DOHH2 (cell line): ENCODE data around the gene XK.

Experiments
- H3F3A ChIP-seq: fragments of 200-600 bp; sonication (generic), shearing (Covaris generic); 2 replicates; pipeline ENCODE4 v1.6.0; 2016; ENCODE audit warnings: antibody characterized with exemption, mild to moderate bottlenecking; ENCODE audit not compliant: control insufficient read depth, insufficient read depth
- H3K27ac ChIP-seq: fragments of 200-600 bp; sonication (generic); 2 replicates; pipeline ENCODE4 v1.5.1; 2014; ENCODE audit warnings: low read depth, mild to moderate bottlenecking, low read length, moderate library complexity
- H3K27me3 ChIP-seq: fragments of 200-600 bp; sonication (generic); 2 replicates; pipeline ENCODE4 v1.6.1; 2014; ENCODE audit warnings: mild to moderate bottlenecking, low read length, mixed read lengths; ENCODE audit not compliant: control insufficient read depth
- H3K36me3 ChIP-seq: fragments of 200-600 bp; sonication (generic); 2 replicates; pipeline ENCODE4 v1.6.1; 2014; ENCODE audit warnings: mild to moderate bottlenecking, low read length, moderate library complexity, mixed read lengths; ENCODE audit not compliant: control insufficient read depth
- H3K4me1 ChIP-seq: fragments of 200-600 bp; sonication (generic); 2 replicates; pipeline ENCODE4 v1.6.1; 2014; ENCODE audit warnings: mild to moderate bottlenecking, low read length, mixed read lengths; ENCODE audit not compliant: control insufficient read depth
- H3K4me2 ChIP-seq: fragments of 200-600 bp; sonication (generic); 2 replicates; pipeline ENCODE4 v1.6.0; 2014; ENCODE audit warnings: mild to moderate bottlenecking, low read length, moderate library complexity
- H3K4me3 ChIP-seq: fragments of 200-600 bp; sonication (generic); 2 replicates; pipeline ENCODE4 v1.5.1; 2014; ENCODE audit warnings: mild to moderate bottlenecking, low read length, mixed read lengths
- H3K79me2 ChIP-seq: fragments of 200-600 bp; sonication (generic); 2 replicates; pipeline ENCODE4 v1.6.1; 2014; ENCODE audit warnings: mild to moderate bottlenecking, low read length, mixed read lengths; ENCODE audit not compliant: control insufficient read depth
- H3K9me2 ChIP-seq: fragments of 200-600 bp; sonication (generic); replicated peaks from 2 replicates; pipeline ENCODE4 v1.6.1; 2014; ENCODE audit warnings: mild to moderate bottlenecking, low read length, mixed read lengths; ENCODE audit not compliant: control insufficient read depth
- H3K9me3 ChIP-seq: fragments of 200-600 bp; sonication (generic); 2 replicates; pipeline ENCODE4 v1.6.1; 2014; ENCODE audit warnings: antibody characterized with exemption, low read length, mixed read lengths; ENCODE audit not compliant: control insufficient read depth, insufficient read depth
- H4K20me1 ChIP-seq: fragments of 200-600 bp; sonication (generic); 2 replicates; pipeline ENCODE4 v1.6.0; 2014; ENCODE audit warnings: low read depth, mild to moderate bottlenecking, antibody characterized with exemption, low read length, moderate library complexity; ENCODE audit not compliant: control insufficient read depth, insufficient read depth
- CTCF ChIP-seq: fragments of 200-600 bp; sonication (generic); IDR thresholded peaks from one replicate; pipeline ENCODE4 v1.5.1; 2014; ENCODE audit warnings: antibody characterized with exemption, mild to moderate bottlenecking, low read depth, low read length; ENCODE audit not compliant: poor library complexity, severe bottlenecking
- EZH2phosphoT487 ChIP-seq: fragments of 200-600 bp; sonication (generic); IDR thresholded peaks from 2 replicates; pipeline ENCODE4 v1.6.1; 2017; ENCODE audit warnings: borderline replicate concordance, mild to moderate bottlenecking, antibody characterized with exemption, low read length, moderate library complexity, mixed read lengths

Gene XK

GRCh38 chrX:37666516-37666915 lies 19.1 kb upstream of the XK start:
- no peaks in the 10 kb centered on the region for H3F3A ChIP-seq
- H3K36me3 ChIP-seq = no peaks in the 10 kb centered on the region
- H3K27me3 ChIP-seq = no peaks in the 10 kb centered on the region
- H3K4me1 ChIP-seq = no peaks in the 10 kb centered on the region
- TF ChIP-seq CTCF = no peak
- no peak for TF ChIP-seq EZH2phosphoT487
- no peak overlapping the region for H3K4me2 ChIP-seq
- no peaks in the 10 kb centered on the region for H3K9me3 ChIP-seq
- no peak overlapping the region for H3K4me3 ChIP-seq
- H4K20me1 ChIP-seq = no peaks in the 10 kb centered on the region
- H3K27ac ChIP-seq = no peak overlapping the region
- no peaks in the 10 kb centered on the region for H3K9me2 ChIP-seq
- no peaks in the 10 kb centered on the region for H3K79me2 ChIP-seq

GRCh38 chrX:37667141-37667540 lies 18.4 kb upstream of the XK start:
- Histone ChIP-seq H3K9me3 (no peaks in the 10 kb centered on the region), H3F3A (no peaks in the 10 kb centered on the region), H3K27me3 (no peaks in the 10 kb centered on the region), H3K4me3 (no peak overlapping the region), H4K20me1 (no peaks in the 10 kb centered on the region), H3K4me1 (no peaks in the 10 kb centered on the region), H3K79me2 (no peaks in the 10 kb centered on the region), H3K27ac (no peak overlapping the region), H3K4me2 (no peak overlapping the region), H3K36me3 (no peaks in the 10 kb centered on the region), H3K9me2 (no peaks in the 10 kb centered on the region)
- TF ChIP-seq EZH2phosphoT487 (no peak), CTCF (no peak)

- H3F3A ChIP-seq = no peaks in the 10 kb centered on the region
- H4K20me1 ChIP-seq = no peaks in the 10 kb centered on the region
- no peaks in the 10 kb centered on the region for H3K4me1 ChIP-seq
- H3K27ac ChIP-seq = no peak overlapping the region
- H3K9me3 ChIP-seq = no peaks in the 10 kb centered on the region
- H3K79me2 ChIP-seq = no peaks in the 10 kb centered on the region
- no peak for TF ChIP-seq CTCF
- no peak for TF ChIP-seq EZH2phosphoT487
- no peak overlapping the region for H3K4me3 ChIP-seq
- no peaks in the 10 kb centered on the region for H3K36me3 ChIP-seq
- H3K27me3 ChIP-seq = no peaks in the 10 kb centered on the region
- H3K9me2 ChIP-seq = no peaks in the 10 kb centered on the region
- H3K4me2 ChIP-seq = no peak overlapping the region
Observed at GRCh38 chrX:37672563-37672962, 13.0 kb upstream of the XK start.

GRCh38 chrX:37676811-37677210 lies 8.8 kb upstream of the XK start:
- no peak for TF ChIP-seq EZH2phosphoT487
- no peak for TF ChIP-seq CTCF
- no peaks in the 10 kb centered on the region for H4K20me1 ChIP-seq
- no peaks in the 10 kb centered on the region for H3K79me2 ChIP-seq
- no peak overlapping the region for H3K4me2 ChIP-seq
- no peaks in the 10 kb centered on the region for H3K27me3 ChIP-seq
- H3K36me3 ChIP-seq = no peaks in the 10 kb centered on the region
- no peak overlapping the region for H3K27ac ChIP-seq
- no peaks in the 10 kb centered on the region for H3F3A ChIP-seq
- no peaks in the 10 kb centered on the region for H3K9me2 ChIP-seq
- no peaks in the 10 kb centered on the region for H3K9me3 ChIP-seq
- no peaks in the 10 kb centered on the region for H3K4me1 ChIP-seq
- no peak overlapping the region for H3K4me3 ChIP-seq
